GM10248 (cell line): ENCODE data around the gene MOB3B.

ENCODE experiments used
- CTCF ChIA-PET: fragments of 300-600 bp; sonication (Branson Sonifier 250); formaldehyde crosslinking; extraction: SDS; loops from one replicate; lab custom pipeline; 2021; ENCODE audit warnings: antibody characterized with exemption; lab: Yijun Ruan, JAX
- POLR2A ChIA-PET: fragments of 350-650 bp; sonication (Branson Sonifier 250); formaldehyde crosslinking; extraction: SDS; loops from one replicate; lab custom pipeline; 2020; ENCODE audit warnings: antibody characterized with exemption; lab: Yijun Ruan, JAX
- DNase-seq: peaks from one replicate; pipeline ENCODE4 v3.0.0; 2012; ENCODE audit errors: extremely low spot score
- TF ChIP-seq, protein P1 (sequence below): IDR thresholded peaks from 2 replicates; pipeline ENCODE4 v1.5.1; 2012; ENCODE audit warnings: mild to moderate bottlenecking, low read depth; ENCODE audit errors: extremely low read depth, missing control alignments, control extremely low read depth

MOB3B gene

DNA sequence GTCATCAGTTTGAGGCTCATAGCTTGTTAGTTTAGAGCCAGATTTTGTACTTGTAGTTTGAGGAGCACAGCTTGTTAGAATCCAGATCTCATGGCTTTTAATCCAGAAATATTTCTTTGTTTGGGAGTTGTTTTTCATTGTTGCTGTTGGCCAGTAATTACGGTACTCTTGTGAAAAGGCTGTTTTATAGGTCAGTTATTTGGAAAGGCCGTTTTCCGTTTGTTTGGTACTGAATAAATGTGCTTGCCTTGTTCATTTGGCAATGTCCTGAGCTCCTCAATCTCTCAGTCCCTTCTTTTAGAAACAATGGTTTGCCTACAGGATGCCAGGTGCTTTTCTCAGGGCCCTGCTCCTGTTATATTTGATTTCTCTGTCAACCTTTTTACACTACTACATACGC, 4.5 kb upstream of the MOB3B start:
- CTCF ChIA-PET = interaction anchor here (1.0 to 1.1 kb wide), 2 partner anchors 10 to 201 kb away, joined by 3 to 5 read pairs; partner anchors contain the start of gene IFNK
- POLR2A ChIA-PET = interaction anchor here (0.8 kb wide), 1 partner anchor 98 kb away, joined by 4 read pairs; no protein-coding TSS in a partner anchor
- TF ChIP-seq, protein P1, sequence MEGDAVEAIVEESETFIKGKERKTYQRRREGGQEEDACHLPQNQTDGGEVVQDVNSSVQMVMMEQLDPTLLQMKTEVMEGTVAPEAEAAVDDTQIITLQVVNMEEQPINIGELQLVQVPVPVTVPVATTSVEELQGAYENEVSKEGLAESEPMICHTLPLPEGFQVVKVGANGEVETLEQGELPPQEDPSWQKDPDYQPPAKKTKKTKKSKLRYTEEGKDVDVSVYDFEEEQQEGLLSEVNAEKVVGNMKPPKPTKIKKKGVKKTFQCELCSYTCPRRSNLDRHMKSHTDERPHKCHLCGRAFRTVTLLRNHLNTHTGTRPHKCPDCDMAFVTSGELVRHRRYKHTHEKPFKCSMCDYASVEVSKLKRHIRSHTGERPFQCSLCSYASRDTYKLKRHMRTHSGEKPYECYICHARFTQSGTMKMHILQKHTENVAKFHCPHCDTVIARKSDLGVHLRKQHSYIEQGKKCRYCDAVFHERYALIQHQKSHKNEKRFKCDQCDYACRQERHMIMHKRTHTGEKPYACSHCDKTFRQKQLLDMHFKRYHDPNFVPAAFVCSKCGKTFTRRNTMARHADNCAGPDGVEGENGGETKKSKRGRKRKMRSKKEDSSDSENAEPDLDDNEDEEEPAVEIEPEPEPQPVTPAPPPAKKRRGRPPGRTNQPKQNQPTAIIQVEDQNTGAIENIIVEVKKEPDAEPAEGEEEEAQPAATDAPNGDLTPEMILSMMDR = no peak
- no peak for DNase-seq

DNA sequence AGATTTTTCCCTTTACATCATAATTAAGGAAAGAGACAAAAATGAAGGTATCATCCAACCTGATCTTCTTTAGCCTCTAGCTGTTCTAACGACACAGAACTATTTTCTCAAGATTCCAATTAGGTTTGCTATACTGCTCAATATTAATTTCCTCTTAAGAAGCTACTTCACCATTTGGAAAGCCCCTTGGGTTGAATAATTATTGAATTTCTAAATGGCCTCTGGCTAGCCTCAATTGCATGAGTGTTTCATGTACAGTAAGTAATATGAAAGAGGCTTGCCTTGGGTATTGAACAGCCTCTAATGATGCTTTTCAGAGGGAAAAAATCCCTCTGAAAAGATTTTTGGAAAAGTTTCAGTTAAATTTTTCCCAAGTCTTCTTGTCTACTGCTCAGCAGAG, 3.7 kb upstream of the MOB3B start:
- TF ChIP-seq, protein P1 = no peak
- ChIA-PET CTCF (interaction anchor here (1.0 to 1.1 kb wide), 2 partner anchors 10 to 200 kb away, joined by 3 to 5 read pairs; partner anchors contain the start of gene IFNK), POLR2A (no interaction called here)
- no peak for DNase-seq

DNA sequence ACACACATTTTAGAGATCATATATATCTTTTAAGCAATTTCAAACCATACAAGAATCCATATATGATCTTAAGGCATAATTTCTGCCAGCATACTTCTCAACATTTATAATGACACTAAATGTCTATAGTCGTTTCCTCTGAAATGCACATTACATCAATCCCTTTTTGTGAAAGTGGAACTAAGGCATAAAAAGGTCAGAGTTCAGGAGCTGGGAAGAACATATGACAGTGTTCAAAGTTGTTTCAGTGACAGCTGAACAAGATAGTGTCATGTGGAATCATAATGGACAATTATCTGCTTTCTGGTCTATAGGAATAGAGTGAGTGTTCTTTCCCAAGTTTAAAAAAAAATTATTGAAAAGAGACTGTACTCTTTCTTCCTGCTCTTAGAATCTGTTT, 2.4 kb upstream of the MOB3B start:
- POLR2A ChIA-PET = interaction anchor here (0.6 kb wide), 1 partner anchor 10 kb away, joined by 4 read pairs; no protein-coding TSS in a partner anchor
- CTCF ChIA-PET = interaction anchor here (1.4 kb wide), 1 partner anchor 14 kb away, joined by 3 read pairs; no protein-coding TSS in a partner anchor
- TF ChIP-seq, protein P1 = no peak
- DNase-seq = no peak

DNA sequence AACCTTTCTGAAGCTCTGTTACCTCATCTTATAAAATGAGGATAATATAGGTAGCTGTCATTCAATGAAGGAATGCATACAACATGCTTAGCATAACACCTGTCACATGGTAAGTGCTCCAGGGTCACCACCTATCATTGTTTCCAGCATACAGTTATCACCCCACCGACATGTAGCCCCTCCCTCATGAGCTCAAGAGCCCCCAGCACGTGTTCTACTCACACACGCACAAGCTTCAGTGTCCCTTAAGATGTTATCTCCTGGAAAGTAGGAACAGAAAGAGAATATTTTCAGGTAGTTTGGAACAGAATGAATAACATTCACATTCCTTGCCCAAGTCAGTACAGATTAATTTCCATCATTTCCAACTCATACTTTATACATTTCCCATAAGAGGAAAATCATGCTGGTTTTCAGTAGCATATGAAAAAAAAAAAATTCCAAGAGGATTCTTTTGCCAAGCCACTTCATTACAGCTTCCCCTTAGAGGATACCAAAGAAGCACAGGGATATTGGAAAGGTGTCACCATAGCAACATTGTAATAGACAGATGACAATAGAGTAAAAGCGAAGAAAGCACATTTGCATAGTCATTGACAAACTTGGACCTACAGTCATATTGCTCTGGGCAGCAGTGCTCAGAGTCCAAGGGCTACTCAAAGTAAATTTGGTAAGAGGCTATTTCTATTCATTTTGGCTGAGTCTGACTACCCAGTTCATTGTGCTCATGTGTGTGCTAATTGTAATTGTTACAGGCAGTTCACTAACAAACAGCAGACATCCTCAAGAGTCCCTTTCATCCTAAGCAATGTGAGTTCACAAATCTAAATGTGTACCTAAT, 1.5 kb upstream of the MOB3B start:
- CTCF ChIA-PET = interaction anchor here (0.9 to 3.4 kb wide), 16 partner anchors 9 to 206 kb away, joined by 3 to 82 read pairs (median 4); no protein-coding TSS in a partner anchor
- no peak for DNase-seq
- TF ChIP-seq, protein P1 = no peak
- POLR2A ChIA-PET = no interaction called here

DNA sequence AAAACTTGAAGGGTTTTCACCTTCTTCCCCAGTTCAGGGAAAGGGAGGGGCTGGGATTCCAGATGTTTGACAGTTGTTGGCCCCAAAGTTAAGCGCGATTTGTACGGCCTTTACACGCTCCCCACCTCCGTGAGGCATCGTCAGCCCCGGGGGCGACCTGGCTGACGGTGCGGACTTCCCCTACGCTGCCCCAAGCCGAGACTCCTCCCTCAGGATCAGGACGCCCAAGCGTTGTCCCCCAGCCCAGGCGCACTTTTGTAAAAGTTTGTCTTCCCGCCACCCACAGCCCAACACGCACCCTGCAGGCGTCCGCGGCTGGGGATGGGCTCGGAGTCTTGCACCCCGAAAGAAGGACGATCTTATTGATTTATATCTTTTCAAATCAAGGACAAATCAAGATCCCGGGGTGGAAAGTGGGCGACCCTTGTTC, 713 bp downstream of the MOB3B start:
- ChIA-PET CTCF (interaction anchor here (0.7 to 3.4 kb wide), 21 partner anchors 8 to 224 kb away, joined by 3 to 82 read pairs (median 4); partner anchors contain the start of gene C9orf72), POLR2A (no interaction called here)
- peak; percentile 73 for DNase-seq
- TF ChIP-seq, protein P1 = no peak

DNA sequence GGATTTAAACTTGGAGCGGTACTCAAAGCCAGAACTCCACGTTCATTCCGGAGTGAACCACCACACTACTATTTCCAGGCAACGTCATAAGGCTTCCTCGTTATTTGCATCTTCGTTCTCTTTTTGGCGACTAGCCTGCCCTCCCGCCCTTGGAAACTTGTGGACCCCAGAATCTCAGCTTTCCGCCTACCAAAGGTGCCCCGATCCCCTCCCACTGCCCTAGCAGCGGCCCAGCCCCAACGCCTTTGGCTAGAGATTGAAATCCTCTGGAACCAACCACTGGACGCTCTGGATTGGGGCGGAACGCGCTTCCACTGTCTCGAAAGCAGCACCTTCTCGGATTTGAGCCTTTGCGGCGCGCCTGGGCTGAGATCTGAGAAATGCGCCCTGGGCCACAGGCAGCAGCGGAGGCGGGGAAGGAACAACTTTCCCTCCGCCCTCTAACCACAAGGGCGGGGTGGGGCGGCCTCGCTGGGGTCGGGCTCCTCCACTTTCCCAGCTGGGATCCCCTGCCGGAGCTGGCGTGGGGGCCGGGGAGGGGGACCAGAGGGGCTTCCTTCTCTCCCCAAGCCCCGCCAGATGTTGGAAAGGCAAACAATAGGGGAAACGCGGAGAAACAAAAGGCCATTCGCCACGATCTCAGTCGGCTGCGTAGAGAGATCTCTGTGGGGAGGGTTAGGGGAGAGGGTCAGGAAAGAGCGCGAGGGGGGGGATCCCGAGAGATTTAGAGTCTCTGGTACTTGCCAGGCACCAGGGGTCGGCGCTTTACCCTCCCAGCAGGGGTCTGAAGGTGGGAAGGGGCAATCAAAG, 1.3 kb downstream of the MOB3B start:
- CTCF ChIA-PET = interaction anchor here (1.0 to 5.1 kb wide), 6 partner anchors 13 to 196 kb away, joined by 3 to 82 read pairs (median 9); no protein-coding TSS in a partner anchor
- DNase-seq = peak; percentile 62
- TF ChIP-seq, protein P1 = no peak
- POLR2A ChIA-PET = no interaction called here
